LoVo (cell line): Measurements from ENCODE around the gene ATP5F1D.

Source experiments
- DNase-seq: peaks from one replicate; pipeline ENCODE4 v3.0.0-alpha.2; 2016; ENCODE audit warnings: low spot score

Gene ATP5F1D

DNA sequence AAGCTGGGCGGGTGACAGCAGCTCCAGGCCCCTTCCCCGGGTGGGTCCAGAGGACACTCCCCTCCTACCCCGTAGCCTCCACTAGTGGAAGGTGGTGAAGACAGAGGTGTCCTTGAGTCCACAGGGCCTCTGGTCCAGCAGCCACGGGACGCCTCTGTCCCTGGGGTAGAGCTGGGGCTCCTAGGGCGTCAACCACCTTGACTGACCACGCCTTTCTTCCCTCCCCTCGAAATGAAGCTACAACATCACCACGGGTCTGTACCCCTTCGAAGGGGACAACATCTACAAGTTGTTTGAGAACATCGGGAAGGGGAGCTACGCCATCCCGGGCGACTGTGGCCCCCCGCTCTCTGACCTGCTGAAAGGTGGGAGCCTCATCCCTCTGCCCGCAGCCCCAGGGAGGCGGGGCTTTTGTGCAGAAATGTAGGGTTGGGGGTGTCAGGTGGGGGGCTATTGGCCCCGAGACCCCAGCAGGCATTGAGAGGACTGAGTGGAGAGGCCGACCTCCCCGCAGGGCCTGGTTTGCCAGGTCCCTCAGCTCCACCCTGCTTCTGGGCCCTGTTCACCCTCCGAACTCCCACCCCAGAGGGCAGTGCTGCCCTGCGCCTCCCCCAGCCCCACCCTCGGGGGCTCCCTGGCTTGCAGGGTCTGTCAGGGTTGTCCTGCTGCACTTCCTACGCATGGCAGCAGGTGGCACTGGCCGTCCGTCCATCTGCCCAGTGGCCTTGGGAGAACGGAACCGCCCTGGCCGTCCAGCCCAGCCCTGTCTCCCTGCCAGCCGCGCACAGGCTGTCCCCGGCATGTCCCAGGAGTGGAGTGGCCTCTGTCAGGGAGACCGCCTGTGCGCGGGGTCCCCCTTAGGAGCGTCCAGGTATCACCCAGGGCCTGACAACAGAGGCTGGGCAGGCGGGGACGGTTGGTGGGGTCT is 20.3 kb upstream of the ATP5F1D start:
- DNase-seq, result no peak

DNA sequence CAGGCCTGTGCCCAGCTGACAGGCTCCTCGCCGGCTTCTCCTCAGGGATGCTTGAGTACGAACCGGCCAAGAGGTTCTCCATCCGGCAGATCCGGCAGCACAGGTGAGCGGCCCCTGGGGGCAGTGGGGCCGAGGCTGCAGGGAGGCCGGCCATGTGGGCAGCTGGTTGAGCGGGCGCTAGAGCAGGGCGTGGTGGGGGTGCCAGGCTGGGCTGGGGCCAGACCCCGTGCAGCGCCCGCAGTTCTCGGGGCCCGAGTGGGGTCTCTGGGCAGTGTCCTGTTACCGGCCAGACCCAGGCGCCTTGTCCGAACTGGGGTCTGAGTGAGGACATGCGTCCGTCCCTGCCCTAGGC is 19.7 kb upstream of the ATP5F1D start:
- DNase-seq, result no peak

DNA sequence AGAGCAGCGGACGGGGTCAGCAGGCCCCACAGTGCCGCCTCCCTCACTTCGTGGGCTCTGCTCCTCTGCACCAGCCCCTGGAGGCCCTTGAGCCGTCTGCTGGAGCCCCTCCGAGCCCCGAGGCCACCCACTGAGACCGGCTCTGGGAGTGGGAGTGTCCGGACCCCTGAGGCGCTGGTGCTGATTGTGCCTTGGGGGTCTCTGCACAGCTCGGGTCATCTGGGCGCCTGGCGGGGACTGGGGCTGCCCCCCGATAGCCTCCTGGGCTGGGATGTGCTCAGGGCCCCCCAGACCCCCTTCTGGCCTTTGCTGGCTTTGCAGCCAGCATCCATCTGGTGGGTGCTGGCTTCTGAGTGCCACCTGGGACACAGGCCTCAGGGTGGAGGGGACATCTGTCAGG is 19.2 kb upstream of the ATP5F1D start:
- no peak for DNase-seq

DNA sequence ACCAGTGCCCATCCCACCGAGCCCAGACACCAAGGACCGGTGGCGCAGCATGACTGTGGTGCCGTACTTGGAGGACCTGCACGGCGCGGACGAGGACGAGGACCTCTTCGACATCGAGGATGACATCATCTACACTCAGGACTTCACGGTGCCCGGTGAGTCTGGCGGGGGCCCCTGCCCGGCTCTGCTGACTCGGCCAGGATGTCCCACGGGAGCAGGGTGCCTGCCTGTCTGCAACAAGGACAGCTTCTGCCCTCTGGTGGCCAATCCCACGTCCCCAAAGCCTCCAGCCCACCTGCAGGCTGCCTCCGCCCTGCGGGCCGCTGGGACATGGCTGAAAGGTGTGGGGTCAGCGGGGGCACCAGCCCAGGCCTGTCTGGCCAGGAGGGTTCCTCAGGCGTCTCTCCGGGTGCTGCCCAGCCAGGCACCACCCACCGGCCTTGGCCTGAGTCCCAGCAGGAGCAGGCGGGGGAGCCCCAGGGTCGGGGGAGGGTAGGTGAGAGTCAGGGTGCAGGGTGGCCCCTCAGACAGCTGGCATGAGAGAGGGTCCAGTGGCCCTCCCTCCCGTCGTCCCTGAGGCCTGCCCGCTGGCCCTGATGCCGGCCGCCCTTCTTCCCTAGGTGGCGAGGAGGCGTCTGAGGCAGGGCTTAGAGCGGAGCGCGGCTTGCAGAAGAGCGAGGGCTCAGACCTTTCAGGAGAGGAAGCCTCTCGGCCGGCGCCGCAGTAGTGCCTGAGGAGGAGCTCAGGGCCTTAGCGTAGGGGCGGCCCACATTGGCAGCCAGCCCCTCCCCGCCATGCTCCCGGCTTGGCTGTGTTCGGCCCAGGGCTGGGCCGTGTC is 18.3 kb upstream of the ATP5F1D start:
- no peak for DNase-seq

DNA sequence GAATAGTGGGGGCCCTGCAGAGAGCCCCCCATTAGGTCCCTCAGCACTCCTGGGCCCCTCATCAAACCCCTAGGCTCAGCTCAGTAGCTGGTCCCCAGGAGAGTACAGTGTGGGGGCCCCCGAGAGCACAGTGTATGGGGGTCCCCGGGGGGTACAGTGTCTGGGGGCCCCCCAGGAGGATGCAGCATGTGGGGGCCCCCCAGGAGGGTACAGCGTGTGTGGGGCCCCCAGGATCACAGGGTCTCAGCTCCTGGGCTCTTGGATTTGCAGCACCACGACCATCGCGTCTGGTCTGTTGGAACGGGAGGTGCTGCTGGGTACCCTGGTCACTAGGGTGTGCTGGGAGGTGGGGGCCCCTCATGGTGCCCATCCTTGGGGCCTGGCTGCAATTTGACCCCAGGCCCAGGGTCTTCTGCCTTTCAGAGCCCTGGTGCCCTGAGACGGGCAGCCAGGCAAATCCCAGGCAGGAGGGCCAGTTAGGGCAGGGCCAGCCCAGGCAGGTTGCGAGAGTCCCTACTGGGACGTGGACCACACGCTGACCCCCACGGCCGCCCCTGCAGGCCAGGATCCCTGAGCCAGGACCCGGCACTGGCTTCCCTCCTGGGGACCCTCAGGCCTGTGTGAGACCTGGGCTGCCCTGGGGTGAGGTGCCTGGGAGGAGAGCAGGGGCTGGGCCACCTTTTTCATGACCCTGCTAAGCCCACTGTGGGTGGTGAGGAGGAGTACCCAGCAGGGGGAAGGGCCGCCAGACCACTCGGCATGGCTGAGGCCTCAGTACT is 17.3 kb upstream of the ATP5F1D start:
- DNase-seq, result no peak

DNA sequence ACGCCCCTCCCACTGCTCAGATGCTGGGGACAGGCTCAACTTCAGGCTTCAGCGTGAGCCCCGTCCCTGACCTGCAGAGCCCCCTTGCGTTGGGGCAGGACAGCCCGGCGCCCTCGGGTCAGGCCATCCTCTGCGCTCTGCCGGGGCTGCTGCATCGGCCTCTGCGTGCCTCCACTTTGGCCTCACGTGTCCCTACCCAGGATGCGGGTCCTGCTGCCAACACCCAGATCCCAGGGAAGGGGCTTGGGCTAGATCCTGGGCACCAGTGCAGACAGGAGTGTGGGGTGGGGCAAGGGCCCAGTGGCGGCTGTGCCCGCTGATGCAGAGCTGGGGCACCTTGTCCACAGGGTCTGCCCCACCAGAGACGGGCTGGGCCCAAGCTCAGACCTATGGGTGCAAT is 16.7 kb upstream of the ATP5F1D start:
- DNase-seq, result no peak

DNA sequence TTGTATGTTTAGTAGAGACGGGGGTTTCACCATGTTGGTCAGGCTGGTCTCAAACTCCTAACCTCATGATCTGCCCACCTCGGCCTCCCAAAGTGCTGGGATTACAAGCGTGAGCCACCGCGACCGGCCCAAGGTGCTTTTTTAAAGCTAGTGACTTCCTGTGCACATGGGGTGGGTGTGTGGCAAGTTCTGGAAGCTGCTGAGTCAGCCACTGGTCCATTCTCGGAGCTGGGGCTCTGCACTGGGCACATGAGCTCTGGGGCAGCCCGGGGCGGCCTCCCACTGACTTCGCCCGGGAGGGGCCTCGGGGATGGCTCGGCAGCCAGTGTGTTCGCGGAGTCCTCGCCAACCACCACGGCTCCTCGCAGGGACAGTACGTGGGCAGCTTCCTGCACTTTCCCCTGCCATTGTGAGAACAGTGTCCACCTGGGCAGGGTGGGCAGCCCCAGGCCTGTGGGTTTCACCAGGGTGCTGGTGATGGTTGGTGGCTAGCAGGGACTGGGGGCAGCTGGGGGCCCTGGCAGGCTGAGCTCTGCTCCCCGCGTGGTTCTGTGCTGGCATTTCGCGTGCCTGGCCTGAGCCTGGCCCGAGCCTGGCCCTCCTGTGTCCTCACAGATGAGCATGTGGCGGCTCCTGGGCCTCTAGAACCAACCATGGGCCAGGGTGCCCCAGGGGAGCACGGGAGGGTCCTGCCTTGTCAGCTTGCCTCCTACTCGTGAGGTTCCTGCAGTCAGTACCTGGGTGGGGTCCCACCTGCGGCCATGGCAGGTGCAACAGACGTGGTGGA is 15.9 kb upstream of the ATP5F1D start:
- DNase-seq, result no peak

DNA sequence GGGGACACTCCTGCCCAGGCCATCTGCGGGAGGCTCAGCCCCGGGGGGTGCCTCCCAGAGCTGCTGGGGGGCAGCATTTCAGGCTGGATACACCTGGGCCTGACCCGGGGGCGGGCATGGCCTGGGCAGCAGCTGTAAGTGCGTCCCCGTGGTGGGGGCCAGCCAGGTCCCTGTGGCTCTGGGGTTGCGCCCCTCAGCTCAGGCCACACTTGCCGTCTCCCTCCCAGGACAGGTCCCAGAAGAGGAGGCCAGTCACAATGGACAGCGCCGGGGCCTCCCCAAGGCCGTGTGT is 15.4 kb upstream of the ATP5F1D start:
- no peak for DNase-seq

DNA sequence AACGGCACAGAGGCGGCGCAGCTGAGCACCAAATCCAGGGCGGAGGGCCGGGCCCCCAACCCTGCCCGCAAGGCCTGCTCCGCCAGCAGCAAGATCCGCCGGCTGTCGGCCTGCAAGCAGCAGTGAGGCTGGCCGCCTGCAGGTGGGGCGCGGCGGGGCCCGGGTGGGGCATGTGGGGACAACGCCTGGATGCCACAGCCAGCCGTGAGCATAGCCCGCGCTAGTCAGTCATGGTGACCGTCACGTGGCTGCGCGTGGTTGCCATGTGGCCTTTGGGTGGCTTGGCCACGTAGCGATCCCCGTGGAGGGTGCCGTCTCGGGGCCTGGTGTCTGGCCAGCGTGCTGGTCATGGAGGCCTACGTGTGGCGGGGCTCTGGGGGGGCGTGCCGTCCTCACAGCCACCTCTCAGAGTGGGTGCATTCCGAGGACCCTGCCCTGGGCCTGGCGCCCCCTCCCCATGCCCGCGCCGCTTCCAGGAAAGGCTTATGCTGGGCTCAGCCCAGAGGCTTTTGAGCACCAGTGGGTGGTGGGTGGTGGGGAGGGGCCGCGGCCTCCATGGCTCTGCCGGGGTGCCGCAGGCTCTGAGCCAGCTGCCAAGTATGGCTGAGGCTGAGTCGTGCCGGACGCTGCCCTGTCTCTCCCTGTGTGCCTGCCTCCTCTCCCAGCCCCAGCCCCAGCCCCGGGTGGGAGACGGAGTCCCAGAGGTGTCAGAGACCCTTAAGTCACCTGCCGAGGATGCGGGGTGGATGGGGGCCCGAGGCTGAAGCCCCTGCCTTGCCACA is 14.8 kb upstream of the ATP5F1D start:
- DNase-seq, result no peak

DNA sequence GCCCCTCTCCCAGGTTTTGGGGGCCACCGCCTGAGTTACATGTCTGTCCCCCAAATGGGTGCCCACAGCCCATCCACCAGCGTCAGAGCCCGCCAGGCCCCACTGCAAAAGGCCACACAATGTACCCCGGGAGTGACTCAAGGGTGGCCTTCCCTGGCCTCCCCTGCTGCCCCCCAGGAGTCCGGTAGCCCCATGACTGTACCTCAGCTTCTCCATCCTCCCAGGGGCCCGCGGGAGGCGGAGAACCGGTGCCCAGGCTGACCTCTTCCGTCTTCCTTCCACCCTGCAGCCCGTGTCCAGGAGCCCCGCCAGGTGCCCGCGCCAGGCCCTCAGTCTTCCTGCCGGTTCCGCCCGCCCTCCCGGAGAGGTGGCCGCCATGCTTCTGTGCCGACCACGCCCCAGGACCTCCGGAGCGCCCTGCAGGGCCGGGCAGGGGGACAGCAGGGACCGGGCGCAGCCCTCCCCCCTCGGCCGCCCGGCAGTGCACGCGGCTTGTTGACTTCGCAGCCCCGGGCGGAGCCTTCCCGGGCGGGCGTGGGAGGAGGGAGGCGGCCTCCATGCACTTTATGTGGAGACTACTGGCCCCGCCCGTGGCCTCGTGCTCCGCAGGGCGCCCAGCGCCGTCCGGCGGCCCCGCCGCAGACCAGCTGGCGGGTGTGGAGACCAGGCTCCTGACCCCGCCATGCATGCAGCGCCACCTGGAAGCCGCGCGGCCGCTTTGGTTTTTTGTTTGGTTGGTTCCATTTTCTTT is 14.1 kb upstream of the ATP5F1D start:
- DNase-seq, result no peak

DNA sequence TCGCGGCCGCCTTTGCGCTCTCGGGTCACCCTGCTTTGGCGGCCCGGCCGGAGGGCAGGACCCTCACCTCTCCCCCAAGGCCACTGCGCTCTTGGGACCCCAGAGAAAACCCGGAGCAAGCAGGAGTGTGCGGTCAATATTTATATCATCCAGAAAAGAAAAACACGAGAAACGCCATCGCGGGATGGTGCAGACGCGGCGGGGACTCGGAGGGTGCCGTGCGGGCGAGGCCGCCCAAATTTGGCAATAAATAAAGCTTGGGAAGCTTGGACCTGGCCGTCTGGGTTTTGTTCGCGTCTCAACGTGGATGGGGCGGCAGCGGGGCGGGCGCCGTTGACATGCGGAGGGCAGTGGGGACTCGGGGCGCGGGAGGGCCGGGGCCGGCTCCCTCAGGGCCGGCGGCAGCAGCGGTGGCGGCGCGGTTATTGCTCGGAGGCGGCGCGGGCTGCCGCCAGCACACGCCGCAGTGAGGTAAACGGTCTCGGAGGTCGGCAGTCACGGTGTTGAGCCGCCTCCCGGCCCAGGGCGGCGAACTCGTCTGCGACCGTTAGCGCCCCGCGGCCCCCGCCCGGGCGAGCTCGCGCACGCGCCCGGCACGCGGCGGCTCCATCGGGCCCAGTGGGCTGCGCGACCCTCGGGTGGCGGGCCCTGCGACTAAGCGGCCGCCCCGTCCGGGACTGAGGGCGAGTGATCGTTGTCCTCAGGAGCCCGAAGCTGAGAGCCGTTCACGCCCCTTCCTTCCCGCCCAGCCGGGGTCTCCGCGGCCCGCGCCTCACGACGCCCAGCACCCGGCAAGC is 13.2 kb upstream of the ATP5F1D start:
- DNase-seq, result no peak

DNA sequence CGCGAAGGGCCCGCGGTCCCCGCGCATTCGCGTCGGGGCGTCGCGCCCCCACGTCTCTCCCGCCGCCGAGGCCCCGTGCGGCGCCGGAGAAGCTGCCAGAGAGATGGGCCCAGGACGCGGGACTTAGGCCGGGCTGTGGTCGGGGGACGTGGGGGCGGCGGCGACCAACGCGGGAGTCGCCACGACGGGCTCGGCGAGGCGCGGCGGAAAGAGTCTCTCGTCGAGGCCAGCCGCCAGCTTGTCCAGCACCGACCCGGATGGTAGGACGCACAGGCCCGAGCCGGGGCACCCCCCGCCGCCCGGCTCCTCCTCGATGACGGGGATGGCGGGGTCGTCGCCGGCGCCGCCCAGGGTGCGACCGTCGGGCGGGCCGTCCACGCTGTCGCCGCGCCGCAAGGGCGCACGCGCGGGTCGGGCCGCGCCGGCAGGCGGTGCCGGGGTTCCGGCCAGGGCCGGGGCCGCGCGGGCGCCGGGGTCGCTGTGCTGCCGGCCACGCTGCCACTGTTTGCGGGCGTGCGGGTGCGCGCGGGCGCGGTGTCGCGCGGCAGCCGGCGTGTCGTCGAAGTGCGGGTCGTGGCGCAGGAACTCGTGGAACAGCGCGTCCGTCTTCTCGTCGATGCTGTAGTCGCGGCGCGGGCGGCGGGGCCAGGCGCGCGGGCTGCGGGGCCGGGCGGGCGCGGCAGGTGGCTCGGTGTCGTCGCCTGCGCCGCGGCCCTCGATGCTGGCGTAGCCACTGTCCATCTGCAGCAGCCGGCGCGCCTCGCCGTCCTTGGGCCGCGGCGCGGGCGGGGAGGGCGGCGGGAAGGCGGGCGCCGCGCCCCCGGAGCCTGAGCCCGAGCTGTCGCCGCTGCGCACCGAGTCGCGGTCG is 12.3 kb upstream of the ATP5F1D start:
- DNase-seq, result no peak

DNA sequence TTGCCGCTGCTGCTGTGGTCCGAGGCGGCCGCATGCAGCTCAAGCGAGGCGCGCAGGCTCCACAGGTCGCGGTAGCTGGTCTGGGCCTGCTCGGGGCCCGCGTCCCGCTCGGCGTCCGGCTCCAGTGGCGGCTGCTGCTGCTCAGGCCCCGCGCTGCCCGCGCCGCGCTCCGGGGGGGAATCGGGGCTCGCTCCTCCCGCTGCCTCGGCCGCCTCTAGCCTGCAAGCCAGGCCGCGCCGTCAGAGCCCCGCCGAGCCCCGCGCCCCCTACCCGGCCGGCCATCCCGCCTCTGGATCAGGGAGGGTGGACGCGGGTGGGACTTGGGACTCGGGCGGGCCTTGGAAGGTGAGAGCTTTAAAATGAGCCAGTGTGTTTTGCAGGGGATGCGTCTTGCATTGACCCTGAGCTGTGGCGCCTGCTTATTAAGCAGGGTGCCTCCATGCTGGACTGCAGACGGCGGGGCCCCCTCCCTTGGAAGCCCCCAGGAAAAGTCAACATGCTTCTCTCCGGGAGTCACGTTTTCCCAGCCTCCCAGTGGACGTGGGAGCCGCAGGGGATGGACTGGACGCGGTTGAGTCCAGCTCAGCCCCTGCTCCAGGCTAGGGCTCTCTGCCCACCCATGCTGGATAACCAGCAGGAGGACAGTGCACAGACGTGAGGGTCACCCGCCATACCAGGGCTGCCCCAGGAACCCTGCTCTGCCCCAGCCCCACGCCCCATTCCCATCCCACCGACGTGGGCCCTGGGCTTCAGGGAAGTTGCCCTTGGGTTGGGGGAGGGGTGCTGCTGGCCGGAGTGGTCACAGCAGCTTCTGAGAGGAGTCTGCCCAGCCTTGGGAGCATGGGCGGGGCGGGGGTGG is 11.4 kb upstream of the ATP5F1D start:
- no peak for DNase-seq

DNA sequence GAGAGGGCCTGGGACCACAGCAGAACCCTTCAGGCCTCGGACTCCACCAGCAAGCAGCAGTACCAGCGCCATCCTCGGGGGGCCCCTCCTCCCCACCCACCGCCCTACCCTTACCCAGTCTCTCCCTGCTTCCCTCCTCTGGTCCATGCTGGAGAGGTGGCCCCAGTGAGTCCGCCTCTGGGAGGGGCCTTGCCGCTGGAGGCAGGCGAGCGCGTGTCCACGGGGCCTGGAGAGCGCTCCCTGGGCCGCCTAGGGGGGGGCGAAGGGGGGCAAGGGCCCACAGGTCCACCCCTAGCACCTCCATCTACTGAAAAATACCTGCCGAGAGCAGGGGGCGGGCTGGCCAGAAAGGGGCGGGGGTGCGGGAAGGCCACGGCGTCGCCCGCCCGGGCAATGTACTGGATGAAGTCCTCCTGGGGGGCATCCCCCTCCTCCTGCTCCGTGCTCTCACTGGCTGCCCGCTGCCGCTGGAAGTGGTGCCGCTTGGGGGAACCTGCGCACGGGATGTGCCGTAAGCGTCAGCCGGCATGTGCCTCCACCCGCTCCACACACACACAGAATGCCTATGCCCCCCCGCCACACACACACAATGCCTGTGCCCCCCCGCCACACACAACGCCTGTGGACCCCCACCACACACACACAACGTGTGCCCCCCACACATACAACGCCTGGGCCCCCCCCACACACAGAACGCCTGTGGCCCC is 10.6 kb upstream of the ATP5F1D start:
- no peak for DNase-seq

DNA sequence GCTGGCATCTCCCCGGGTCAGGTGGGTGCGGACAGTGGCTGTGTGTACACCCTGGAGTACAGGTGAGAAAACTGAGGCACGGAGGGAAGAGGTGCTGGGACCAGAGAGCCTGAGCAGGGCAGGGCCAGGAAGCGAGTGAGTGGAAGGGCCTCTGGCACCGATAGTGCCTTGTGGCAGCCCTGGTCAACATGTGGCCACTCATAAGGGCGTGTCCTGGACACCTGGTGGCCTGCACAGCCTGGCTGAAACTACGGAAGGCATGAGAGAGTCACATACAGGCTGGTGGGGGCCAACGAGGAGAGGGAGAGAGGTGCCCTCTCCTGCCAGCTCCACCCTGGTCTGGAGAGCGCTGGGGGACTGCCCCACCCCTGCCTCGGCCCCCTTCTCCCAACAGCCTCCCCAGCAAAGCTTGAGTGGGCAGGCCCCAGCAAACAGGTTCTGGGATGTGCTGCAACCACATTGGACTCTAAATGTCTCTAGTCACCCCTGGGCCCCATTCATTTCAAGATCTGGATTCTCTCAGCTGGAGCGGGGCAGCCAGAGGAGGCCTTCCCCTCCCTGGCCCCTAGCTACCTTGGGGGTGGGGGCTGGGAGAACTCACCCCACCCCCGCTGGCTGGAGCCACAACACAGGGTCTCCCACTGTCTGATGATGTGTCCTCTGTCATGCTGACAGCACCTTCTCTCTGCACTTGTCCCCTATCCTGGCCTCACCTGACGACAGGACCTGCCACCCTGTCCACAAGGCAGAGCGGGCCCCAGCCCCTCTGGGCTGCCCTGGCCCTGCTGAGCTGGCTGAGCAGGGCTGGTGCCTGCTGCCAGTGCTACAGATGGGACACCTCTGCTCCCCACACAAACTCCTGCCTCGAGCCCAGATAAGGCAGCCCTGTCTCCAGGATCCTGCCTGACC is 9.6 kb upstream of the ATP5F1D start:
- no peak for DNase-seq

DNA sequence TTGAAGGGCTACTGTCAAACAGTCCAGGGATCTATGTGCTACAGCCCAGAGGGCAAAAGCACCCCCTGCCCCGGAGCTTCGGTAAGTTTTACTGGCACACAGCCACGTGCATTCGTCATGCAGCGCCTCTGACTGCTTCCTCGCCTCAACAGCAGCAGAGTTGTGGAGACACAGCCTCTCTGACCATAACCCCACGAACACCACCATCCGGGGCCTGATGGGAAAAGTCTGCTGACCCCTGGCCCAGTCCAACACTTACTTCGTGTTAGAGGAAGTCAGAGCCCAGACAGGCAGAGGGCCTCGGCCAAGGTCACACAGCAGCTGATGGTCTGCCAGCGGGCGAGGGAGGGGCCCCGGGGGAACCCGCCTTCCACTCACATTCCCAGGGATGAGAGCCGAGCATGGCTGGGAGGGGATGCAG is 8.9 kb upstream of the ATP5F1D start:
- no peak for DNase-seq
